Loucy (cell line): ENCODE data around the gene MPV17.

Experiments used
- H2AFZ ChIP-seq: fragments of 200-600 bp; sonication (generic); 2 replicates; pipeline ENCODE4 v1.6.0; 2016; ENCODE audit warnings: antibody characterized with exemption, mild to moderate bottlenecking, low read length, moderate library complexity
- H3F3A ChIP-seq: fragments of 200-600 bp; 2 replicates; pipeline ENCODE4 v1.6.0; 2016; ENCODE audit warnings: antibody characterized with exemption, low read depth, mild to moderate bottlenecking
- H3K27me3 ChIP-seq: fragments of 200-600 bp; sonication (generic); 2 replicates; pipeline ENCODE4 v1.6.1; 2014; ENCODE audit warnings: low read length, mild to moderate bottlenecking; ENCODE audit not compliant: insufficient read depth, poor library complexity, severe bottlenecking
- H3K36me3 ChIP-seq: fragments of 200-600 bp; sonication (generic); 2 replicates; pipeline ENCODE4 v1.6.1; 2016; ENCODE audit warnings: low read length; ENCODE audit not compliant: insufficient read depth
- H3K4me1 ChIP-seq: fragments of 200-600 bp; sonication (generic); 2 replicates; pipeline ENCODE4 v1.5.1; 2014; ENCODE audit warnings: low read length, mild to moderate bottlenecking; ENCODE audit not compliant: insufficient read depth, poor library complexity, severe bottlenecking
- H3K4me2 ChIP-seq: fragments of 200-600 bp; sonication (generic); 2 replicates; pipeline ENCODE4 v1.6.0; 2014; ENCODE audit warnings: antibody characterized with exemption, low read length, low read depth, mild to moderate bottlenecking; ENCODE audit not compliant: poor library complexity, severe bottlenecking
- H3K4me3 ChIP-seq: fragments of 200-600 bp; sonication (generic); 2 replicates; pipeline ENCODE4 v1.5.1; 2014; ENCODE audit warnings: low read length, mild to moderate bottlenecking, mixed read lengths; ENCODE audit not compliant: poor library complexity, severe bottlenecking
- H3K79me2 ChIP-seq: fragments of 200-600 bp; sonication (generic); 2 replicates; pipeline ENCODE4 v1.6.1; 2014; ENCODE audit warnings: low read length; ENCODE audit not compliant: insufficient read depth
- H3K9ac ChIP-seq: fragments of 200-600 bp; sonication (generic); 2 replicates; pipeline ENCODE4 v1.6.0; 2014; ENCODE audit warnings: mild to moderate bottlenecking, low read depth, low read length, moderate library complexity; ENCODE audit not compliant: poor library complexity, severe bottlenecking
- H3K9me2 ChIP-seq: fragments of 200-600 bp; sonication (generic); replicated peaks from 2 replicates; pipeline ENCODE4 v1.6.1; 2016; ENCODE audit warnings: low read depth, low read length, mixed read lengths
- H3K9me3 ChIP-seq: fragments of 200-600 bp; sonication (generic); 2 replicates; pipeline ENCODE4 v1.6.1; 2014; ENCODE audit warnings: mild to moderate bottlenecking, antibody characterized with exemption, low read length, low read depth; ENCODE audit not compliant: insufficient read depth
- H4K20me1 ChIP-seq: fragments of 200-600 bp; sonication (generic); 2 replicates; pipeline ENCODE4 v1.6.0; 2014; ENCODE audit warnings: antibody characterized with exemption, low read length, mild to moderate bottlenecking; ENCODE audit not compliant: insufficient read depth, poor library complexity, severe bottlenecking
- EZH2phosphoT487 ChIP-seq: fragments of 200-600 bp; IDR thresholded peaks from 2 replicates; pipeline ENCODE4 v1.6.1; 2018; ENCODE audit warnings: antibody characterized with exemption, mild to moderate bottlenecking, moderate library complexity, borderline replicate concordance
- TF ChIP-seq, protein P1 (sequence below): fragments of 200-600 bp; sonication (generic); conservative IDR thresholded peaks from 2 replicates; pipeline ENCODE4 v1.5.1; 2014; ENCODE audit warnings: mild to moderate bottlenecking, antibody characterized with exemption, low read length

Gene MPV17

GRCh38 chr2:27281855-27282559 lies 40.9 kb downstream of the MPV17 start, which contains the start of gene TRIM54:
TRIM54 (plus strand) TSS chr2:27282429; CDS start chr2:27282732, 303 bp downstream.
- TF ChIP-seq, protein P1, sequence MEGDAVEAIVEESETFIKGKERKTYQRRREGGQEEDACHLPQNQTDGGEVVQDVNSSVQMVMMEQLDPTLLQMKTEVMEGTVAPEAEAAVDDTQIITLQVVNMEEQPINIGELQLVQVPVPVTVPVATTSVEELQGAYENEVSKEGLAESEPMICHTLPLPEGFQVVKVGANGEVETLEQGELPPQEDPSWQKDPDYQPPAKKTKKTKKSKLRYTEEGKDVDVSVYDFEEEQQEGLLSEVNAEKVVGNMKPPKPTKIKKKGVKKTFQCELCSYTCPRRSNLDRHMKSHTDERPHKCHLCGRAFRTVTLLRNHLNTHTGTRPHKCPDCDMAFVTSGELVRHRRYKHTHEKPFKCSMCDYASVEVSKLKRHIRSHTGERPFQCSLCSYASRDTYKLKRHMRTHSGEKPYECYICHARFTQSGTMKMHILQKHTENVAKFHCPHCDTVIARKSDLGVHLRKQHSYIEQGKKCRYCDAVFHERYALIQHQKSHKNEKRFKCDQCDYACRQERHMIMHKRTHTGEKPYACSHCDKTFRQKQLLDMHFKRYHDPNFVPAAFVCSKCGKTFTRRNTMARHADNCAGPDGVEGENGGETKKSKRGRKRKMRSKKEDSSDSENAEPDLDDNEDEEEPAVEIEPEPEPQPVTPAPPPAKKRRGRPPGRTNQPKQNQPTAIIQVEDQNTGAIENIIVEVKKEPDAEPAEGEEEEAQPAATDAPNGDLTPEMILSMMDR, result no peak
- no peak for TF ChIP-seq EZH2phosphoT487
- no peaks in the 10 kb centered on the region for H4K20me1 ChIP-seq
- no peaks in the 10 kb centered on the region for H3F3A ChIP-seq
- H3K27me3 ChIP-seq, result no peaks in the 10 kb centered on the region
- no peaks in the 10 kb centered on the region for H3K79me2 ChIP-seq
- no peak within 1 kb of the TSS for H2AFZ ChIP-seq
- no peaks in the 10 kb centered on the region for H3K9me2 ChIP-seq
- H3K9me3 ChIP-seq, result no peaks in the 10 kb centered on the region
- no peak within 1 kb of the TSS for H3K4me3 ChIP-seq
- peaks cover 7% of the 10 kb centered on the region for H3K4me1 ChIP-seq
- H3K36me3 ChIP-seq, result no peaks in the 10 kb centered on the region
- no peak within 1 kb of the TSS for H3K9ac ChIP-seq
- H3K4me2 ChIP-seq, result no peak within 1 kb of the TSS

DNA sequence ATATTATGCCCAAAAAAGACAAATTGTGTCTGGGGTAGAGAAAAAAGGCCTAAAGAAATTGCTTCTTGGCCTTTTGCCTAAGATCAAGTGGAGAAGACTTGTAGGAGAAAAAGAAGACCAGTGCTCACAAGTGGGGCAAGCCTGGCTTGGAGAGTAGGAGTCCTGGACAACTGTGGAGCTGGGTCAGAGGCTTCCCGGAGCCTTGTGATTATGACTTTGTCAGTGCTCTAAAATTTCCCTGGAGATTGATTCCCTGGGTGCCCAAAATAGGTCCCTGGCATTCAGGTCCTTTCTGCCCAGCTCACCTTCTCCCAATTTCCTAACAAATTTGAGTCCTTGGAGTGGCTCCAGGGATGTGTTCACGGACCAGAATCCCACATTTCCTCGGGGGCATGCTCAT lies 41.5 kb downstream of the MPV17 start:
- Histone ChIP-seq H3K4me1 (peaks cover 7% of the 10 kb centered on the region), H3K27me3 (no peaks in the 10 kb centered on the region), H2AFZ (no peak overlapping the region), H3K9me3 (no peaks in the 10 kb centered on the region), H3K79me2 (no peaks in the 10 kb centered on the region), H4K20me1 (no peaks in the 10 kb centered on the region), H3F3A (no peaks in the 10 kb centered on the region), H3K9me2 (no peaks in the 10 kb centered on the region), H3K36me3 (no peaks in the 10 kb centered on the region), H3K4me3 (no peak overlapping the region), H3K4me2 (no peak overlapping the region), H3K9ac (no peak overlapping the region)
- TF ChIP-seq, protein P1, result no peak
- no peak for TF ChIP-seq EZH2phosphoT487

- Histone ChIP-seq H3K9me2 (no peaks in the 10 kb centered on the region), H3K36me3 (no peaks in the 10 kb centered on the region), H3K9ac (no peak overlapping the region), H3K9me3 (no peaks in the 10 kb centered on the region), H3K4me3 (no peak overlapping the region), H3K4me2 (no peak overlapping the region), H3K4me1 (peaks cover 7% of the 10 kb centered on the region), H2AFZ (peak overlapping the region; percentile 78; the same call in 1 of the 2 replicates), H4K20me1 (no peaks in the 10 kb centered on the region), H3K27me3 (no peaks in the 10 kb centered on the region), H3K79me2 (no peaks in the 10 kb centered on the region), H3F3A (no peaks in the 10 kb centered on the region)
- no peak for TF ChIP-seq EZH2phosphoT487
- TF ChIP-seq, protein P1, result no peak
These were observed 42.1 kb downstream of the MPV17 start for GRCh38 chr2:27280826-27281225.
